H1 (cell line): ENCODE measurements around the gene CLGN. TPM values are rescaled to one million over a fixed set of nuclear protein-coding genes. Genes with fewer than 3 reads are reported as not detected.

Experiments used
- CTCF ChIP-seq, 3 experiments: IDR thresholded peaks; 1 replicate in 2 of 3; 2 replicates in 1 of 3; pipeline versions ENCODE4 v1.5.1 to v1.6.1; 2011; ENCODE audit warnings: low read length in 3 of 3, mild to moderate bottlenecking in 3 of 3, inconsistent platforms in 2 of 3, low read depth in 1 of 3, moderate library complexity in 1 of 3; ENCODE audit not compliant: insufficient read depth in 1 of 3; ENCODE audit errors: control extremely low read depth in 1 of 3
- KDM1A ChIP-seq: fragments of 200-600, 300-600 bp; sonication (generic); IDR thresholded peaks from 2 replicates; pipeline ENCODE4 v1.7.1; 2016; ENCODE audit warnings: mild to moderate bottlenecking, low read length, borderline replicate concordance
- KDM5A ChIP-seq: fragments of 200-600 bp; IDR thresholded peaks from 2 replicates; pipeline ENCODE4 v1.7.1; 2012; ENCODE audit warnings: mild to moderate bottlenecking, low read length, inconsistent platforms, mixed read lengths
- SIX5 ChIP-seq: IDR thresholded peaks from 2 replicates; pipeline ENCODE4 v1.6.1; 2011; ENCODE audit warnings: mild to moderate bottlenecking, low read depth, low read length
- TAF1 ChIP-seq: IDR thresholded peaks from 2 replicates; pipeline ENCODE4 v1.6.1; 2011; ENCODE audit warnings: mild to moderate bottlenecking, low read depth, low read length
- polyA plus RNA-seq, 7 experiments: library from polyadenylated mRNA; depleted of rRNA in 3 of 7; stranded (reverse) in 5 of 7; unstranded in 2 of 7; fragments of >200 nt in 5 of 7; fragments of 200-250 nt in 2 of 7; gene quantifications; 1 replicate in 5 of 7; 2 replicates in 1 of 7; 4 replicates in 1 of 7; pipeline versions ENCODE4 v1.2.1 to v1.2.3, GENCODE V29; 2011 to 2013; ENCODE audit warnings: missing spikeins in 2 of 7, mixed read lengths in 2 of 7
- total RNA-seq: library from RNA; stranded (reverse); fragmentation: NEBNext Ultra II Directional; extraction: Animal tissue kit (Norgen Biotek cat#: 25700); gene quantifications from 2 replicates; pipeline ENCODE4 v1.2.1, GENCODE V29; 2021

CLGN gene
- total and polyA plus RNA-seq, 2 of the 8 experiments (the other 6 are each of a cell fraction or from before 2014, with no cell fraction given) = 1.7 to 3.1 TPM

- TF ChIP-seq CTCF (IDR thresholded peaks at IDR 0.05; ENCODE audit: control extremely low read depth in 1 of 3, insufficient read depth in 1 of 3, low read depth in 1 of 3, low read length in 3 of 3) (no peak), KDM5A (no peak), TAF1 (no peak), SIX5 (no peak), KDM1A (no peak)
Measured at GRCh38 chr4:140357868-140358267, 69.6 kb downstream of the CLGN start (continued).
